ENCODE measurements around the gene PTPRD.
A peak's percentile ranks its signal among the peaks of the same experiment; 100 is the strongest.

The PTPRD gene

GRCh38 chr9:8888591-8888990, 1724.2 kb downstream of the PTPRD start:
- H3K9me2 ChIP-seq (replicated peaks; ENCODE audit: low read depth, low read length), result no peaks in the 10 kb centered on the region
- no peaks in the 10 kb centered on the region for H3K27me3 ChIP-seq (ENCODE audit: insufficient read depth, low read length, poor library complexity, severe bottlenecking)
- no peaks in the 10 kb centered on the region for H3K79me2 ChIP-seq (ENCODE audit: insufficient read depth, low read length)
- no peaks in the 10 kb centered on the region for H3F3A ChIP-seq (ENCODE audit: low read depth)
- no peaks in the 10 kb centered on the region for H3K36me3 ChIP-seq (ENCODE audit: insufficient read depth, low read length)
- H2AFZ ChIP-seq (ENCODE audit: low read length), result no peak overlapping the region
- no peaks in the 10 kb centered on the region for H3K9me3 ChIP-seq (ENCODE audit: insufficient read depth, low read depth, low read length)
- TF ChIP-seq EZH2phosphoT487 (IDR thresholded peaks at IDR 0.05; ENCODE audit: borderline replicate concordance), result no peak
- no peak for TF ChIP-seq CTCF (conservative IDR thresholded peaks at IDR 0.05; ENCODE audit: low read length)
- H3K9ac ChIP-seq (ENCODE audit: low read depth, low read length, poor library complexity, severe bottlenecking), result no peak overlapping the region
- H3K4me2 ChIP-seq (ENCODE audit: low read depth, low read length, poor library complexity, severe bottlenecking), result no peak overlapping the region
- H3K4me1 ChIP-seq (ENCODE audit: insufficient read depth, low read length, poor library complexity, severe bottlenecking), result peaks cover 16% of the 10 kb centered on the region
- H4K20me1 ChIP-seq (ENCODE audit: insufficient read depth, low read length, poor library complexity, severe bottlenecking), result no peaks in the 10 kb centered on the region
- no peak overlapping the region for H3K4me3 ChIP-seq (ENCODE audit: low read length, poor library complexity, severe bottlenecking)

- no peaks in the 10 kb centered on the region for H3K36me3 ChIP-seq (ENCODE audit: insufficient read depth, low read length)
- no peaks in the 10 kb centered on the region for H3F3A ChIP-seq (ENCODE audit: low read depth)
- no peak overlapping the region for H3K4me2 ChIP-seq (ENCODE audit: low read depth, low read length, poor library complexity, severe bottlenecking)
- no peaks in the 10 kb centered on the region for H3K27me3 ChIP-seq (ENCODE audit: insufficient read depth, low read length, poor library complexity, severe bottlenecking)
- TF ChIP-seq CTCF (conservative IDR thresholded peaks at IDR 0.05; ENCODE audit: low read length) (no peak), EZH2phosphoT487 (IDR thresholded peaks at IDR 0.05; ENCODE audit: borderline replicate concordance) (no peak)
- no peak overlapping the region for H2AFZ ChIP-seq (ENCODE audit: low read length)
- H3K9me2 ChIP-seq (replicated peaks; ENCODE audit: low read depth, low read length), result no peaks in the 10 kb centered on the region
- peaks cover 16% of the 10 kb centered on the region for H3K4me1 ChIP-seq (ENCODE audit: insufficient read depth, low read length, poor library complexity, severe bottlenecking)
- no peaks in the 10 kb centered on the region for H3K9me3 ChIP-seq (ENCODE audit: insufficient read depth, low read depth, low read length)
- no peak overlapping the region for H3K4me3 ChIP-seq (ENCODE audit: low read length, poor library complexity, severe bottlenecking)
- H3K9ac ChIP-seq (ENCODE audit: low read depth, low read length, poor library complexity, severe bottlenecking), result no peak overlapping the region
- no peaks in the 10 kb centered on the region for H4K20me1 ChIP-seq (ENCODE audit: insufficient read depth, low read length, poor library complexity, severe bottlenecking)
- no peaks in the 10 kb centered on the region for H3K79me2 ChIP-seq (ENCODE audit: insufficient read depth, low read length)
Observed at GRCh38 chr9:8887369-8887768, 1725.4 kb downstream of the PTPRD start.

GRCh38 chr9:8883321-8883720, 1729.5 kb downstream of the PTPRD start:
- Histone ChIP-seq H3K36me3 (ENCODE audit: insufficient read depth, low read length) (no peaks in the 10 kb centered on the region), H3K4me3 (ENCODE audit: low read length, poor library complexity, severe bottlenecking) (no peak overlapping the region), H3F3A (ENCODE audit: low read depth) (no peaks in the 10 kb centered on the region), H3K27me3 (ENCODE audit: insufficient read depth, low read length, poor library complexity, severe bottlenecking) (no peaks in the 10 kb centered on the region), H3K79me2 (ENCODE audit: insufficient read depth, low read length) (no peaks in the 10 kb centered on the region), H3K9me2 (replicated peaks; ENCODE audit: low read depth, low read length) (no peaks in the 10 kb centered on the region), H3K4me1 (ENCODE audit: insufficient read depth, low read length, poor library complexity, severe bottlenecking) (peaks cover 11% of the 10 kb centered on the region), H3K9ac (ENCODE audit: low read depth, low read length, poor library complexity, severe bottlenecking) (no peak overlapping the region), H3K4me2 (ENCODE audit: low read depth, low read length, poor library complexity, severe bottlenecking) (no peak overlapping the region), H3K9me3 (ENCODE audit: insufficient read depth, low read depth, low read length) (no peaks in the 10 kb centered on the region), H2AFZ (ENCODE audit: low read length) (0 out of 2 replicates have a peak overlapping the region, but pooled peaks have one; percentile 6), H4K20me1 (ENCODE audit: insufficient read depth, low read length, poor library complexity, severe bottlenecking) (no peaks in the 10 kb centered on the region)
- no peak for TF ChIP-seq CTCF (conservative IDR thresholded peaks at IDR 0.05; ENCODE audit: low read length)
- TF ChIP-seq EZH2phosphoT487 (IDR thresholded peaks at IDR 0.05; ENCODE audit: borderline replicate concordance), result no peak

All from Loucy (cell line).